Neural cell (in vitro differentiated cells): ENCODE data around the gene PTH1R.

Experiments
- CTCF ChIP-seq: fragments of 450-650 bp; IDR thresholded peaks from 2 replicates; pipeline ENCODE4 v1.5.1; 2014; ENCODE audit warnings: antibody characterized with exemption, mild to moderate bottlenecking, moderate library complexity; ENCODE audit not compliant: poor library complexity, severe bottlenecking
- EP300 ChIP-seq: fragments of 450-650 bp; conservative IDR thresholded peaks from 2 replicates; pipeline ENCODE4 v1.6.1; 2014; ENCODE audit warnings: antibody characterized with exemption, mild to moderate bottlenecking, moderate library complexity; ENCODE audit not compliant: poor library complexity, severe bottlenecking
- EZH2 ChIP-seq: fragments of 200-600, 300-800 bp; shearing (Covaris generic), sonication (generic); IDR thresholded peaks from 2 replicates; pipeline ENCODE4 v1.6.1; 2014; ENCODE audit warnings: antibody characterized with exemption, low read length, borderline replicate concordance, mild to moderate bottlenecking; ENCODE audit not compliant: insufficient read depth, poor library complexity, severe bottlenecking
- MXI1 ChIP-seq: fragments of 450-650 bp; conservative IDR thresholded peaks from 2 replicates; pipeline ENCODE4 v1.6.1; 2014; ENCODE audit warnings: antibody characterized with exemption, mild to moderate bottlenecking; ENCODE audit not compliant: poor library complexity, severe bottlenecking
- POLR2AphosphoS5 ChIP-seq: IDR thresholded peaks from 2 replicates; pipeline ENCODE4 v1.6.1; 2012
- RAD21 ChIP-seq: fragments of 450-650 bp; conservative IDR thresholded peaks from 2 replicates; pipeline ENCODE4 v1.6.1; 2014; ENCODE audit warnings: antibody characterized with exemption, mild to moderate bottlenecking, moderate library complexity
- REST ChIP-seq: IDR thresholded peaks from 2 replicates; pipeline ENCODE4 v1.6.1; 2012; ENCODE audit warnings: borderline replicate concordance
- SMC3 ChIP-seq: fragments of 450-650 bp; conservative IDR thresholded peaks from 2 replicates; pipeline ENCODE4 v1.6.1; 2014; ENCODE audit warnings: antibody characterized with exemption, mild to moderate bottlenecking, moderate library complexity; ENCODE audit not compliant: poor library complexity
- TAF1 ChIP-seq: IDR thresholded peaks from 2 replicates; pipeline ENCODE4 v1.6.1; 2012; ENCODE audit warnings: low read depth

- TF ChIP-seq CTCF = no peak
- TF ChIP-seq POLR2AphosphoS5 = no peak
- TF ChIP-seq SMC3 = no peak
- no peak for TF ChIP-seq TAF1
- no peak for TF ChIP-seq EP300
- no peak for TF ChIP-seq EZH2
- TF ChIP-seq REST = no peak
- no peak for TF ChIP-seq MXI1
- TF ChIP-seq RAD21 = no peak
These were observed 31.5 kb downstream of the PTH1R start for GRCh38 chr3:46908986-46909534.
